ENCODE results near the gene MAPK6. TPM values are rescaled to one million over a fixed set of nuclear protein-coding genes. Genes with fewer than 3 reads are reported as not detected.

Gene MAPK6
- total and polyA plus RNA-seq, 9 of the 15 experiments (the other 6 are each of a cell fraction or from before 2014, with no cell fraction given), result 28.5 to 97.1 (median 74.0) TPM

DNA sequence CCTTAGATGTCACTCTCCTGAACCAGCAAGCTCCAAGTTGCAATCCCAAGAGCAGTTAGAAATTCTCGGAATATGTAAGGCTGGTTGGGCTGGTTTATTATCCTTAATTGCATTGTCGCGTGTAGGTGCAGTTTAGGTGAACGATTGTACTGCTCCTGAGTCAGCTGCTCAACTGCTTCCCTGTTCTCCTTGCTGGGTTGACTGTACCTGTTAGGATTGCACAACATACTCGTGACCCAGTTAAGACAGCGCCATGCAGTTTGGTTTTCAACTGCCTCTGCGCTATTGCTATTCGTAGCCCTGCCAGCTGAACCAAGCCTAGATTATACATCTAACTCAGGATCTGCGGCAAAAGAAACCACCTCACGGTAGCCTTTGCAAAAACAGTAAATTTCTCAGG lies 52.6 kb downstream of the MAPK6 start:
- H3K27ac ChIP-seq (ENCODE audit: extremely low read depth, low read depth, low read length), result no peak overlapping the region
- no peaks in the 10 kb centered on the region for H3K9me3 ChIP-seq (replicated peaks; ENCODE audit: control insufficient read depth, insufficient read depth, low read depth, low read length)
- TF ChIP-seq ZNF668 (CRISPR knock-in tag; IDR thresholded peaks at IDR 0.05) (no peak), POLR2A (conservative IDR thresholded peaks at IDR 0.05) (no peak), CEBPG (CRISPR knock-in tag; IDR thresholded peaks at IDR 0.05) (peak; percentile 59), CEBPG (tag; conservative IDR thresholded peaks at IDR 0.05 in 1 of 2, IDR thresholded peaks at IDR 0.05 in 1 of 2) (peak; percentile 68 to 77), GABPB1 (CRISPR knock-in tag; IDR thresholded peaks at IDR 0.05) (no peak), CEBPB (tag; IDR thresholded peaks at IDR 0.05) (peak; percentile 91), ZNF41 (CRISPR knock-in tag; conservative IDR thresholded peaks at IDR 0.05) (no peak)
- TF ChIP-seq, protein P1, sequence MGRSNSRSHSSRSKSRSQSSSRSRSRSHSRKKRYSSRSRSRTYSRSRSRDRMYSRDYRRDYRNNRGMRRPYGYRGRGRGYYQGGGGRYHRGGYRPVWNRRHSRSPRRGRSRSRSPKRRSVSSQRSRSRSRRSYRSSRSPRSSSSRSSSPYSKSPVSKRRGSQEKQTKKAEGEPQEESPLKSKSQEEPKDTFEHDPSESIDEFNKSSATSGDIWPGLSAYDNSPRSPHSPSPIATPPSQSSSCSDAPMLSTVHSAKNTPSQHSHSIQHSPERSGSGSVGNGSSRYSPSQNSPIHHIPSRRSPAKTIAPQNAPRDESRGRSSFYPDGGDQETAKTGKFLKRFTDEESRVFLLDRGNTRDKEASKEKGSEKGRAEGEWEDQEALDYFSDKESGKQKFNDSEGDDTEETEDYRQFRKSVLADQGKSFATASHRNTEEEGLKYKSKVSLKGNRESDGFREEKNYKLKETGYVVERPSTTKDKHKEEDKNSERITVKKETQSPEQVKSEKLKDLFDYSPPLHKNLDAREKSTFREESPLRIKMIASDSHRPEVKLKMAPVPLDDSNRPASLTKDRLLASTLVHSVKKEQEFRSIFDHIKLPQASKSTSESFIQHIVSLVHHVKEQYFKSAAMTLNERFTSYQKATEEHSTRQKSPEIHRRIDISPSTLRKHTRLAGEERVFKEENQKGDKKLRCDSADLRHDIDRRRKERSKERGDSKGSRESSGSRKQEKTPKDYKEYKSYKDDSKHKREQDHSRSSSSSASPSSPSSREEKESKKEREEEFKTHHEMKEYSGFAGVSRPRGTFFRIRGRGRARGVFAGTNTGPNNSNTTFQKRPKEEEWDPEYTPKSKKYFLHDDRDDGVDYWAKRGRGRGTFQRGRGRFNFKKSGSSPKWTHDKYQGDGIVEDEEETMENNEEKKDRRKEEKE (IDR thresholded peaks at IDR 0.05; ENCODE audit: borderline replicate concordance in 1 of 2, control insufficient read depth in 1 of 2, low read depth in 2 of 2, low read length in 1 of 2), result no peak
- POLR2A ChIA-PET, result interaction anchor here (0.6 to 1.3 kb wide), 4 partner anchors 9 to 256 kb away, joined by 3 to 4 read pairs (median 4); partner anchors contain the start of gene LEO1
- no peaks in the 10 kb centered on the region for H3K79me2 ChIP-seq (ENCODE audit: control insufficient read depth, insufficient read depth, low read length)
- FAIRE-seq, result no peak
- H3K4me2 ChIP-seq (ENCODE audit: insufficient read depth, low read length), result no peak overlapping the region
- 22% methylated on average over 10 of the region's 10 CpGs for WGBS (ENCODE audit: insufficient coverage, low coverage, missing lambda C conversion rate)
- intact Hi-C loops (cut with micrococcal nuclease) (loop anchor here (10.0 kb wide), 1 partner anchor 287 kb away; no protein-coding TSS in a partner anchor), in situ Hi-C loops (cut with MboI) (no loop called here)
- H3K4me3 ChIP-seq, result no peak overlapping the region
- no peak overlapping the region for H2AFZ ChIP-seq (ENCODE audit: low read depth, low read length)
- CTCF ChIA-PET (ENCODE audit: low intra/inter-chr PET ratio), result no interaction called here
- DNase-seq (ENCODE audit: extremely low read depth in 1 of 4, low spot score in 3 of 4), result no peak
- H3K4me1 ChIP-seq (replicated peaks in 1 of 2; ENCODE audit: control insufficient read depth in 2 of 2, insufficient read depth in 2 of 2, low read length in 2 of 2), result peaks cover 0 to under 1% of the 10 kb centered on the region in 2 experiments; a peak in 1 of 5 replicates
- no peaks in the 10 kb centered on the region for H4K20me1 ChIP-seq (replicated peaks; ENCODE audit: control insufficient read depth, insufficient read depth, low read length)
- no peaks in the 10 kb centered on the region for H3K9me1 ChIP-seq (ENCODE audit: control insufficient read depth, insufficient read depth, low read length)
- no peaks in the 10 kb centered on the region for H3K36me3 ChIP-seq (ENCODE audit: control insufficient read depth, insufficient read depth, low read length)
- ATAC-seq, result no peak
- no TSS peak for BruUV-seq (replicated peaks)
- peaks cover 3 to 9% of the 10 kb centered on the region in 2 experiments; a peak in 2 of 5 replicates for H3K27me3 ChIP-seq (ENCODE audit: control insufficient read depth in 2 of 2, insufficient read depth in 2 of 2, low read length in 2 of 2)
- H3K9ac ChIP-seq (ENCODE audit: insufficient read depth in 1 of 2, low read depth in 2 of 2, low read length in 2 of 2), result no peak overlapping the region

All from K562 (cell line).